Activated naive CD4-positive, alpha-beta T cell (primary cell): ENCODE measurements around the gene LPO.

Source experiments
- DNase-seq, 4 experiments: peaks; one replicate each; lab custom pipeline; 2025; lab: John Stamatoyannopoulos, UW

The LPO gene

DNA sequence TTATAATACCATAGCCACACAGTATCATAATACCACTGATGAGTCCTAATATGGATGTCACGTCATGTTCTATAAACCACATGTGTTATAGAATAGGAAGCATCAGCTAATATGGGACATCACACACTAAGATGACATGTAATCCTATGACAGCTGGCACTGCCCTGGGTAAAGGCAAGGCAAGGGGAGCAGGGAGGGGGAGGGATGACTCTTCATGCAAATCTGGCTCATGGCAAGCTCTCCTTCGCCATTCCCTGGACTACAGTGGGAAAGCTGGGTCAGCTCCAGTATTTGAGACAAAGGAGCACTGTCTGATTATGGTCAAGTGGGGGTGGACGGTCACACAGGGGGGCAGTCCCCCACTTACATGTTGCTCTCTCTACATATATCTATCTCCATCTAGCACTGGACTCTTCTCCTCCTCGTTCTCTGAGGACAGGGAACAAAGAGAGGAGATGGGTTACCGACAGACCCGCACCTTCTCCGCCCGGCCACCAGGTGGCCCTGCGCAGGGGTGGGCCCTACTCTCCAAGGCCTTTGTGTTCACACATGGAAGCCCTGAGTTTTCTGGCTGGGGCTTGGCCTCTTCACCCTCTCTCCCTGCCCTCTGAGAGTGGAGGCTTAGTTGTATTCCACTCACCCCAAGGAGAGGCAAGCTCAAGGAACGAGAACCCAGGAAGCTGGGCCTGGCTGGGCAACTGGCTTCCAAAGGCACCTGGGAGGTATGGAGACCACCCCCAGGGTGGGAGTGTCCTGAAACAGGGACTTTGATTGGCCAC, 65.8 kb downstream of the LPO start:
- peak in 2 of 4 experiments; percentile 22 to 50 for DNase-seq

DNA sequence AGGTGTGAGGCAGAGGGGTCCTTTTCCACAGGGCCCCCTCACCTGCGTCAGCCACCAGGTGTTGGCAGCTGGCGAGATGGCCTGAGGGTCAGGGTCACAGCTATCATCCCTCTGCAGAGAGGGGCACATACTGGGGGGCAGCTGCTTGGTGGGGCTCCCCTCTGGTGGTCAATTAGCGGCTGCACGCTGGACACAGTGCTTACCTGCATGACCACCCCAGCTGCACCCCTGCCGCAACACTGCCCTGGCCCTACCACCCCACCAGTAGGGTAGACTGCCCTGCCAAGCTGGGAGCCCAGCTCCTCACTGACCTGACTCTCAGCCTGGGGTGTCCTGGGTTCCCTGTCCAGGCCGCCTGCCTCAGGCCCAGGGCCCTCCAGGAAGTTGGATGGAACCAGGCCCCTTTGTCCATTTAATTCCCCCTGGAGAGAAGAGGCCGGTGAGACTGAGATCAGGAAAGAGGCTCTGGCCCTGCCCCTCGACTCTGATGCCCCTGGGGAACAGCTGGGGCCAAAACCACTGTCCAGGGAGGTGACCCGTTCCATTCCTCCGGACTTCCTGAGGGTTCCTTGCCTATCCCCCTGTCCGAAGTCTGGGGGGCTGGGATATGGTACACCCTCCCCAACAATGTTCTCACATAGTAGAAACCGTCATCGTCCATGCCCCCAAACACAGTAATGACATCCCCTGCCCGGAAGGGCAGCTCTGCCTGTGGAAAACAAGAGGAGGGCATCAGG, 66.5 kb downstream of the LPO start:
- DNase-seq: no peak

- DNase-seq: no peak
Observed at GRCh38 chr17:58305626-58306025, 67.2 kb downstream of the LPO start.

- no peak for DNase-seq
Observed at GRCh38 chr17:58306131-58306951, 68.0 kb downstream of the LPO start.

DNA sequence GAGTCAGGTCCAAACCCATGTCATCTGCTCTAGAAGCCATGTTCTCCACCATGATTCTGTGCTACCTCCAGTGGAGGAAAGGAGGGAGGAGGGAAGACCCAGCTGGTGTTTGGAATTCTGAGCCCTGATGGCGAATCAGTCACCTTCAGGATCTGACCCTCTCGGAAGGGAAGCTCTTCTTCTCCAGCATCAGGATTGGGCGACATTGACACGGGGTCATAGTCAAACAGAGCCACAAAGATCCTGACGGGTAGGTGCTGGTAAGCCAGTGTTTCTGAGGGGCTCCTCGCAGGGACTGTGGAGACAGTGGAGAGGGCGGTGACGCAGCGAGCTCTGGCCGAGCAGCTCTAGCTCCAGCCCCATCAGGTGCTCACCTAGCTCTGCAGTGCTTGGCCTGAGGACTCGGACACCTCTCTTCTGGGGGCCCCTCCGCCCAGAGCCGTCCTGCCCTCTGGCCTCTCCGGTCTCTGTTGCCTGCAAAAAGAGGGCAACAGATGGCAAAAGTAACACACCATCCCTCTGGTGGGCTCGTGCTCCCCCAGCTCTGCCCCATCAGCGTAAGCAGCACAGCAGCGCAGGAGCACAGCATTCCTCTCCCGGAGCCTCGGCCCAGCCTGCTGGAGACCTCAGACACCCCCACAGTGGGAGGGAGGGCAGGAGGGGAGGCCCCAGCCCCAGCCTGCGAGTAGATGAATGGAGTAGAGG, 69.2 kb downstream of the LPO start:
- DNase-seq: no peak

GRCh38 chr17:58308173-58308984, 70.0 kb downstream of the LPO start:
- DNase-seq: no peak

DNA sequence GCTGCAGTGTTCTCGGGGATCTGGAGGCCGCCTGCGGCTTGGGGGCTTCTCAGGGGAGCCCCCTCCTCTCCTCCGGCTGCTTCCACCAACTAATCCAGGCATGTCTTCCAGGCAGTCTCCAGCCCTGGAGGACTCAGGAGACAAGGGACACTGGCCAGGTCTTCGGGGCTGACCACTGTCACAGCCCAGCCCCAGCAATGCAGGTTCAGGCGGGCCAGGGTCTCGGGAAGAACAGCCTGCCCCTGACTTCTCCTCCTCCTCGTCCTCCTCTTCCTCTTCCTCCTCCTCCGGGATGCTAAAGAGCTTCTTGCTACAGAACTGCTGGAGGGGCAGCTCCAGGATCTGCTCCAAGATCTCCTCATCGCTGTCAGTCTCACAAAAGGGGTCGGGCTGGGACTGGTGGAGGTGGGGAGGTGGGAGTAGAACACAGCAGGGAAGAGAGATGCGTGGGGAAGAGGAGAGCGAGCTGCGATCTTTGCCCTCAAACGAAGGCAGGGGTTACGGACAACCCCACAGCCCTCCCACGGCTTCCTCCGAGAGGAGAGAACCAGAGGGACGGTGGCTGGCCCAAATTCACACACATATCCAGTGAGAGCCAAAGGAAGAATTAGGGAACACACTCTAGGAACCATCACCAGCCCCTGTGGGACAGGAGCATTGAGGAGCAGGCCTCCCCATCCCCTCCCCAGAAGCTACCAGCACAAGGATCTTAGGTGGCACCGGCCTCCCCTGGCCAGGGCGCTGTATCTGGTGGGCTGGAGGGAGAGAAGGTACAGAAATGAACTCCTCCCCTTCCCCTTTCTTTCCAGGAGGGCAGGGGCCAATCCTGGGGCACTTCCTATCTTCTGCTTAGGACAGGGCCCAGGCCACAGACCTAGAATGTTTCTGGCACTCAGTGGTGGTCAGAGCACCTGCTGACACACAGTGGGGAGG, 70.9 kb downstream of the LPO start:
- DNase-seq: no peak

GRCh38 chr17:58309918-58310259, 71.5 kb downstream of the LPO start:
- DNase-seq: no peak

GRCh38 chr17:58310511-58311428, 72.4 kb downstream of the LPO start:
- no peak for DNase-seq

DNA sequence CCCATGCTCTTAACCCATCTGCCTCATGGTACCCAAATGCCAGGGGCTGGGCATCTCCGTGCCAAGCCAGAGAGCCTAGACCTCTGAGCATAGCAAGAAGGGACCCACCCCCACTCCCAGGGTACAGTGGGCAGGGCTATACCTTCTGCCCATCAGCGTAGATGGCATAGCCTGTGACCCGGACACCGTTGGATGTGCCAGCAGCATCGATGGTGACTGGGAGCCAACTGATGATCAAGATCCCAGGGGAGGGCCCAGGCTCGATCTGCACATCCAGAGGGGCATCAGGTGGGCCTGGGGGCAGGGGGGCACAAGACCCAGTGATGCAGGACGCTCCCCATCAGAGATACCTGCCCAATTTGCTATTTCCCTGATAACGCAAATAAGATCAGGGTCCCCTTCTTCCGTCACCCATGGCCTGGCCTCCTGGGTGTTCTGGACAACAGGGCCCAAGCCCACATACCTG, 73.1 kb downstream of the LPO start:
- no peak for DNase-seq

DNA sequence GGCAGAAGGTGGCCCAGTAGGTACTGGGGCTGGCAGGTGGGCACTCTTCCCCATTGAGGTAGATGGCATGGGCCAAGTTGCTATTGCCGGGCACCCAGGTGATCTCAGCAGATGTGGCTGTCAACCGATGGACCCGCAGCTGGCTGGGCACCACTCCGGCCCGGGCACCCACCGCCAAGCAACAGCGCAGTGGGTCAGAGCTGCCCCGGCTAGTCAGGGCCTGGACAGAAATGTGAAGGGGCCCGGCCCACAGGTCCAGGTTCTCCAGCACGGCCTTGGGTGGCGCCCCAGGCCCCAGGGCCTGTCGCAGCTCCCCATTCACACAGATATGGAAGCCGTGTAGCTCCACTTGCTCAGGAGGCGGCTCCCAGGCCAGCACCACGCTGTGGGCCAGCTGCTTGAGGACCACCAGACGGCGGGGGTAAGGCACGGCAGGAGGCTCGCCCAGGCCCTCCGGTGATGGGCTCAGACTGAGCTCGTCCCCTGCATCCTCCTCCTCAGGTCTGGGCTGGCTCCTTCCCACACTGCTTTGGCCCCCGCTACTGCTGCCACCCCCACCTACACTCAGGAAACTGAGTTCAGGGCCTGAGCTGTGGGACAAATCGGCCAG, 73.7 kb downstream of the LPO start:
- no peak for DNase-seq

GRCh38 chr17:58312829-58313228, 74.4 kb downstream of the LPO start:
- no peak for DNase-seq

- no peak for DNase-seq
Observed at GRCh38 chr17:58313815-58314705, 75.7 kb downstream of the LPO start.

GRCh38 chr17:58314706-58315015, 76.3 kb downstream of the LPO start:
- DNase-seq: no peak

DNA sequence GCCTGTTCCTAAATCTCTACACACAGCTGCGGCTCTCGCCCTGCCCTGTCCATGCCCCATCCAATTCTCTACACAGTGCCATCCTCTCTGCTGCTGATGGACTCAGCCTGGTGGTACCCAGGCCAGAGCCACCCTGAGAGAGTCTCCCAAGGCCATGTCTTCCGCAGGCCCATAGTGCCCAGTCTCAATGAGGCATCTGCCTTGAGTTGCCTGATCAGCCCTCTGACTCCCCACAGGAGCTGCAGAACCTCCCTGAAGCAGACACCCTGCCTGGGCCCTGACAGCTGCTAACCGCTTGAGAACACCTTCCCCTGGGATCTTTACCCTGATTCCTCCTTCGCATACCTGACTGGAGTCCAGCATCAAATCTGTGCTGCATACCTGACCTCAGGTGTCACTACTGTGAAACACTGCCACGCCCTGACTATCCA, 76.9 kb downstream of the LPO start:
- no peak for DNase-seq

DNA sequence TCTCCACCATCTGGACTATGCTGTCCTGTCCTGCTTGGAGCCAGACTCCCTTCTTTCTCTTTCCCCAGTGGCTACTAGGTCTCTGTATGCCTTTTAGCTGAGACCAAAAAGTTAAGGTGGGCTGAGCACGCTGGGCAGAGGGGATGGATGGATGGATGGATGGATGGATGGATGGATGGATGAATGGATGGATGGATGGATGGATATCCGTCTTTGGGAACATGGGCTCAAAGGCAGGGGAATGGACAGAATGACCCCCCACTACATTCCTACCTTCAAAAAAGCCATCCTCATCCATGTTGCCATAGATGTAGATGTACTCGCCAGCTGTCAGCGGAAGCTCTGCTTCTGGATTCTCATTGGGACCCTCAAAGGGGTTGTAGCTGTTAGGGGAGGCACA, 77.4 kb downstream of the LPO start:
- DNase-seq: no peak

- DNase-seq: no peak
Observed at GRCh38 chr17:58316260-58316960, 78.0 kb downstream of the LPO start.
